ENCODE results near the gene KLK15.
"Not testable (repeated sequence)": the region's sequence is repeated elsewhere in the genome, so short reads cannot be mapped to it uniquely, and the experiment has no call there.

KLK15 gene

DNA sequence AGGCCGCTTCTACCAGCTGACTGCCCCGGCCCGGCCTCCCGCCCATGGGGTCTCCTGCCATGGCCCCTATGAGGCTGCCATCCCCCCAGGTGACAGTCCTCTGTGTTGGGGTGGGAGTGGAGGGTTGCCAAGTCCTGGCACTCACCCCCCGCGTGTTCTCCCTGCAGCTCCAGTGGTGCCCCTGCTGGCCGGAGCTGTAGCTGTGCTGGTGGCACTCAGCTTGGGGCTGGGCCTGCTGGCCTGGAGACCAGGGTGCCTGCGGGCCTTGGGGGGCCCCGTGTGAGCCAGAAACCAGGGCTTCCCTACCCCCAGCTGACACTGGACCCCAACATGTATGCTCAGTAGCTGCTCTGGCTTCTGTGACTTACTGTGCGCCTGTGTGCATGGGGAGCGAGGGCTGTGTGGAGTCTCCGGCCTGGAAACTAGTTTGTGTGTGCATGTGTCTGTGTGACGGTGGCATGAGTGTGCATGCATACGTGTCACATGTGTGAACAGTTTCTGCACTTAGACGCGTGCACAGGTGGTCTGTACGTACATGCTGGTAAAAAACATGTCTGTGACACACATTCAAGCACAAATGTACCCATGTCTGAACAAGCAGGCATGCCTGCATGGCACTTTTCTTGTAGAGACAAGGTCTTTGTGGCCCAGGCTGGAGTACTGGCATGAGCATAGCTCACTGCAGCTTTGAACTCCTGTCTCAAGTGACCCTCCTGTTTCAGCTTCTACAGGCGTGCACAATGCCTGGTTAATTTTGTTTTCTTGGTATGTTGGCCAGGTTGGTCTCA is 38.3 kb downstream of the KLK15 start:
- DNase-seq, result no peak

DNA sequence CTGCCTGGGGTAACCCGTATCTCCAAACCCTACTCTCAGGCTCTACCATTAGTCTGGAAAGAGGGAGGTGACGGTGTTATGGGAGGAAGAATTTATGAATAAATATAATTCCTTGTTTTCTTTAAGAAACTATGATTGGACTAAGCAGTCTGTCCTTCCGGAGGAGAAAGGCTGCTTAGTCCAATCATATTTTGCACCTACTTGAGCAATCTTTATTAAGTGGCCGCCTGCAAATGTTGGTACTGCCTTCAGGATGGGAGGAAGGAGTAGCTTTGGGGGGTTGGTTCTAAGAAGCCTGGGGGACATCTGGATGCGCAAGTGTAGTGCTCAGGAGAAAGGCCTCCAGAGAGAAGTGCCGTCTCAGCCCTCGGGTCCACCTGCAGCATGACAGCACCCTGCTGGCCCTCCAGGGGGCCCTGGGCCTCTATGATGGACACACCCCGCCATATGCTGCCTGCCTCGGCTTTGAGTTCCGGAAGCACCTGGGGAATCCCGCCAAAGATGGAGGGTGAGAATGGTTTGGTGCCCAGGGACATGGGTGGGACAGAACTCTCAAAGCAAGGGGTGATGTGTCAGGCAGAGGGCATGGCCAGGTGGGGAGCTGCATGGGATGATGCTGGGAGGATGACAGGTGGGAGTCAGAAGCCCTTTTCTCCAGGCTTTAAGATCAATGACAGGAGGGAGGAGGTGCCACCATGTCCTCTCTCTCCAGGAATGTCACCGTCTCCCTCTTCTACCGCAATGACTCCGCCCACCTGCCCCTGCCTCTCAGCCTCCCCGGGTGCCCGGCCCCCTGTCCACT is 39.1 kb downstream of the KLK15 start:
- no peak for DNase-seq

- no peak for DNase-seq
Observed at GRCh38 chr19:50793558-50794065, 39.8 kb downstream of the KLK15 start.

DNA sequence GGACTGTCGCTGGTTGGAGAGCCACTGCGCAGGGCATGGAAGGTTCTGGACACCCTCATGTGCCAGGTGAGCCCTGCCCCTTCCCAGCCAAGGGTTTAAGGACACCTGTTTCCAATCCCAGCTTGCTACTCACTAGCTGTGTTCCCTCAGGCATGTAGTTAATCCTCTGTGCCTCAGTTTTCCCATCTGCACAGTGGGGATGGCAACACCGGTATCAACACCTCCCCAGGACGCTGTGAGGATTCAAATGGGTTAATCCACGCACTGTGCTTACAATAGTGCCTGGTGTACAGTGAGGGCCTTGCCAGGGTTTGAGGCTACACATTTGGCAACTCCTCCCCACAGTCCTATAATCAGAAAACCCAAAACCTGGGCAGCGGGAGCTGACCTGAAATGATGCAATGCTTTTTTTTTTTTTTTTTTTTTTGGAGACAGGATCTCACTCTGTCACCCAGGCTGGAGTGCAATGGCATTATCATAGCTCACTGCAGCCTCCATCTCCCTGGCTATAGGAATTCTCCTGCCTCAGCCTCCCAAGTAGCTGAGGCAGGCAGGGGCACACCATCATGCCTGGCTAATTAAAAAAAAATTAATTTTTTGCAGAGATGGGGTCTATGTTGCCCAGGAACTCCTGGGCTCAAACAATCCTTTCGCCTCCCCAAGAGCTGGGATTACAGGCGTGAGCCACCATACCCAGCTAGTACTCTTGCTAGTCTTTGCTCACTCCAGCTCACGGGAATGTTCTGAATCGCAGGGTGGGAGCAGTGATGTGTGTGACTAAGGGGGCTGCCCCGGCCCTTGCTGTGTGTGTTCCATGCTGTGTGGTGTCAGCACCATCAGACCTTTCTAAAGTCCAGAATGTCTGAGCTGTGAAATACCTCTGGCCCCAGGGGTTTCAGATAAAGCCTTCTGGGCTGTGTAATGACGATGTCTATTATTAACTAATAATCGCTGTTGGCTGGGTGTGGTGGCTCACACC is 40.8 kb downstream of the KLK15 start:
- no peak for DNase-seq

GRCh38 chr19:50791594-50792271 is 41.6 kb downstream of the KLK15 start:
- no peak for DNase-seq

- DNase-seq, result no peak
Observed at GRCh38 chr19:50790922-50791467, 42.4 kb downstream of the KLK15 start.

DNA sequence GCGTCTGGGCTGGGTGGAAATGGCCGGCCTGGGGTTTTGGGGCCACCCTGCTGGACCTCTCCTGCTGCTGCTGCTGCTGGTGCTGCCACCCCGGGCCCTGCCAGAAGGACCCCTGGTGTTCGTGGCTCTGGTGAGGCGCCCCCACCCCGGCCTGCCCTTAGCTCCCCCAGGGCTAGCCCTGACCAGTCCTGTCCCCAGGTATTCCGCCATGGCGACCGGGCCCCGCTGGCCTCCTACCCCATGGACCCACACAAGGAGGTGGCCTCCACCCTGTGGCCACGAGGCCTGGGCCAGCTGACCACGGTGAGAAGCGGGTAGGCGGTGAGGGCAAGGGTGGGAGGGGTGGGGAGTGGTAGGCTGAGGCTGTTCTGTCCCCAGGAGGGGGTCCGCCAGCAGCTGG is 43.0 kb downstream of the KLK15 start, which contains the start of gene ACP4:
Gene ACP4 (plus strand): TSS at position 20 of the 400 bp plus-strand sequence. CDS start 0 bp downstream, at position 20.
- DNase-seq, result no peak

DNA sequence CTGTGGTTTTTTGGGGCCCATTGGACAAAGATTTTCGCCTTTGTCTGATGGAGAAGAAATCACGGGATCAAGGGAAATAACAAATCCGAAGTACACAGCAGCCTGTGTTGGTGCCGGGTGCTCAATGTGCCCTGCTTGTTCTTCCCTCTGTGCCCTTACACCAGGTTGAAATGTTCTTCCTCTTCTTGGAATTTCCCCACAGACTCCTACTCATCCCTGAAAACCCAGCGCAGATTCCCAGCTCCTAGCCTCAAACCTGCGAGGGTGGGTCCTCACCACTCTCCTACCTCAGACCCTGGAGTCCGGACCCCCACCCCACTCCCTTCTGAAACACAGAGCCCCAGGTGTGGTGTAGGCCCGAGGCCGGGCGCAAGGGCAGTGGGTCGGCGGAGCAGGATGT is 48.0 kb downstream of the KLK15 start:
- DNase-seq, result no peak

DNA sequence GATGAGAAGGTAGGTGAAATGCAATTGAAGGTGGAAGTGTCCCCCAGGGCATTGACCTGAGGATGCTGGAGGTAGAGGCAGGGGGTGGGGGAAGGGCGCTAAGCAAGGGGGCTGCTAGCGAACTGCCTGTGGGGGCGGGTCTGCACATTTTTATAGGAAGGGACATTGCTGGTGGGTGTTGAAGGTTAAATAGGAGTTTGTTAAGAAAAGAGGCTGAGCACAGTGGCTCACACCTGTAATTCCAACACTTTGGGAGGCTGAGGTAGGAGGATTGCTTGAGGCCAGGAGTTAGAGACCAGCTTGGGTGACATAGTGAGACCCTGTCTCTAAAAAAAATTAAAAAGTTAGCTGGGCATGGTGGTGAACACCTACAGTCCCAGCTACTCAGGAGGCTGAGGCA is 48.7 kb downstream of the KLK15 start:
- no peak for DNase-seq

- not testable (repeated sequence) for DNase-seq
Observed at GRCh38 chr19:50783848-50784152, 49.6 kb downstream of the KLK15 start.

- DNase-seq, result no peak
Observed at GRCh38 chr19:50780753-50781435, 52.5 kb downstream of the KLK15 start.

DNA sequence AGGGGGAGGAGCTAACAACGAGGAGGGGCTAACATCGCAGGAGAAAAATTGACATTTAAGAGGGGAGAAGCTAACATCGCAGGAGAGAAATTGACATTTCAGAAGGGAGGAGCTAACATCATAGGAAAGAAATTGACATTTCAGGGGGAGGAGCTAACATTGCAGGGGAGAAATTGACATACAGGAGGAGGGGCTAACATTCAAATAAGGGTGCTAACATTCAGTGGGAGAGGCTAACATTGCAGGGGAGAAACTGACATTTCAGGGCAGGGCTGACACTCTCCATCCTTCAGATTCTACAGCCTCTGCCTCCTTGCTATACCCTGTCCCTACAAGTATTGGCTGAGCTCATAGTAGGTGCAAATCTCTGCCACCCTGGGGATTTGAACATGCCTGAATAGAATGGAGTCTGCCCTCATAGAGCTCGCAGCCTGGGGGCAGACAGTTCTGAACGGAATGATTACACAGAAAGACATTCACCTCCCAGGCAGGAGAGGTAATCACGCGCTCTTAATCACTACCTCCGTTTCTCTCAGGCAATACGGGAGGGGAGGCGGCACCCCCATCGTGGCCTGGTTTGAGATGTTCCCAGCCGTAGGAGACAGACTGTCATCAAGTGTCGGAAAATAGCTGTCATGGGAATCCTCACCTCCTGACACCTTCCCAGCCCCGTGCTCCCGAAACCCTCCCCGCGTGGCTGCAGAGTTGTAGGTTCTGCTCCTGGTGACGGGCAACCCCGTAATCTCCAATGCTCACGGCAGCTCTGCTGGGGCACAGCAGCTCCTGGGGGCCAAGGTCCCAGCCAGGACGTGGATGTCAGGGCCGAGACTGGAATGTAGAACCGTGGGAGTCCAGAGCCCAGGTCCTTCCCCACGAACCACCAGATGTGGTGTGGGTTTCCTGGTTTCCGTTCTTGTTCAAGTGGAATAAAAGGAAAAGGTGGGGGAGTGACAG is 53.6 kb downstream of the KLK15 start:
- no peak for DNase-seq

DNA sequence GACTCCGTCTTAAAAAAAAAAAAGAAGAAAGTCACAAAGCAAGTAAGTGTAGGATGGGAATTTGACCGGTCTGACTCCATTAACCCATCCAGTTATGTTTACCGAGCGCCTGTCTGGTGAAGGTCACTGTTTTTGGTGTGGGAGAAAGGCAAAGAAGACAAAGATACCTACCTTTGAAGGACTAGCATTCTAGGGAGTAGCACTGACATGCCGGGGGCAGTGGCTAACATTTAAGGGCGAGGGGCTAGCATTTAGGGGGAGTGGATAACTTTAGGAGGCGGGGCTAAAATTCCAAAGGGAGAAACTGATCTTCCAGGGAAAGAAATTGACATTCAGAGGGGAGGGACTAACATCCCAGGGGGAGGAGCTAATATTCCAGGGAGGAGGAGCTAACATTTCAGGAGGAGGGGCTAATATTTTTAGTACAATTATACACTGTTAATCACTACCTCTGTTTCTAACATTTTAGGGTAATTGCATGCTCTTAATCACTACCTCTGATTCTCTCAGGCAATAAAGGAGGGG is 54.4 kb downstream of the KLK15 start:
- DNase-seq, result no peak

DNA sequence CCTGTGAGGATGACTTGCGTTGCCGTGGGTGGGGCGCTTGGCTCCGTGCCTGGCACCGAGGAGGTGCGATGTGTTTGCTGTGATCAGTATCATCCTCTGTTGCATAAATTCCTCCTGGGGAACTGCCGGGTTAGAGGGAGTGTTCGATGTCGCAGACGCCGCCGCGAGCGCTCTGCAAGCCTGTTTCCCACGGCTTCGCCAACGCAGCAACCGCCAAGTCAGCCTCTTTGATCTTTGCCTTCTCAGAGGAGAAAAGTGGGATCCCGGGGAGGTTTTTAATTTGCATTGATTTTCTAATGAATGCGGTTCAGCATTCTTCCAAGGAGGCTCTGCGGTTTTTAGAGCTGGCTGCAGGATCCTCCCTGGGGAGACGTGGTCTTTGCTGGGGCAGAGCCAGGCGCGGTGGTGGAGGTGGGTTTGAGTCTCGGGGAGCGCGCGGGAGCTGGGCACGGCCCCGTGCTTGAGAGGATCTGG is 55.5 kb downstream of the KLK15 start:
- DNase-seq, result no peak

DNA sequence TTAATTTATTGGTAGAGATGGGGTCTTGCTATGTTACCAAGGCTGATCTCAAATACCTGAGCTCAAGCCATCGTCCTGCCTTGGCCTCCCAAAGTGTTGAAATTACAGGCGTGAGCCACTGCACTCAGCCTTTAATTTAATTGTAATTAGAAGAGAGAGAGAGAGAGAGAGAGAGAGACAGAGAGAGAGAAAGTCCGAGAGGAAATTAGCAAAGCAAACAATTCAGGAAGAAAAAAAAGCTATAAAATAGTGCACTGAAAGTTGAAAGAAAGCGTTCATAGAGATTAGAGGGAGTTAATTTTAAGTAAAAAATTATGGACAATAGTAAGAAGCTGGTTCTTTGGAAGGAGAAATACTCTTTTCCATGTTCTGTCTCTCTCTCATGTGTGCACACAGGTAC is 56.1 kb downstream of the KLK15 start:
- no peak for DNase-seq

DNA sequence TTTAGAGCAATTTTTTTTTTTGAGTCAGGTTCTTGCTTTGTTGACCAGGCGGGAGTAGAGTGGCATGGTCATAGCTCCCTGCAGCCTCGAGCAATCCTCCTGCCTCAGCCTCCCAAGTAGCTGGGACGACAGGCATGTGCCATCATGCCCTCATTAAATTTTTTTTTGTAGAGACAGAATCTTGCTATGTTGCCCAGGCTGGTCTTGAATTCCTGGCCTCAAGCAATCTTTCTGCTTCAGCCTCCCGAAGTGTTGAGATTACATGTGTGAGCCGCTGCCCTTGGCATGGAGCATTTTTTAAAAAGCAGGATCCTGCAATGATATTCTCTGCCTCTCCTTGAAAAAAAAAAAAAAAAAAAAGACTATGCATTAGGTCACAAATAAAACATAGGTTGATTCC is 57.2 kb downstream of the KLK15 start:
- DNase-seq, result no peak
